ENCODE results near the gene TMEM108.

The TMEM108 gene

GRCh38 chr3:133121450-133121849 lies 83.3 kb downstream of the TMEM108 start:
- FAIRE-seq = no peak

- no peak for FAIRE-seq
Observed at GRCh38 chr3:133123636-133124035, 85.4 kb downstream of the TMEM108 start.

- no peak for FAIRE-seq
Observed at GRCh38 chr3:133124511-133124910, 86.3 kb downstream of the TMEM108 start.

DNA sequence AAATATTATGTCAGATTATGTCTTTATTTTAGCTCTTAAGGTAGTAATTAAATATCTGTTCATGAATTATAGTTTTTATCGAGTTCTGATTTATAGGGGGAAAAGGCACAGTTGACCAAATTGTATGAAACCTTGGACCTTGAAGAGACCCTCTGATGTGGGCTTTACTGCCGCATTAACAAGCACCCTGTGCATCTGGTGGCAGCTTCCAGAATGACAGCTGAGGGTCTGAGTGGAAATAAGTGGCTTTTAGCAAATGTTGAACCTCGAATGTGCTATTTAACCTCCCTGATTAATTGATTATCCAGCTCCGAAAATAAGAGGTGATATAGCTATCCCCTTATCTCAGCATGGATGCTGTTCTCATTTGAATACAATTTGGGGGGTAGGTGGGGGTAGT lies 87.0 kb downstream of the TMEM108 start:
- no peak for FAIRE-seq

DNA sequence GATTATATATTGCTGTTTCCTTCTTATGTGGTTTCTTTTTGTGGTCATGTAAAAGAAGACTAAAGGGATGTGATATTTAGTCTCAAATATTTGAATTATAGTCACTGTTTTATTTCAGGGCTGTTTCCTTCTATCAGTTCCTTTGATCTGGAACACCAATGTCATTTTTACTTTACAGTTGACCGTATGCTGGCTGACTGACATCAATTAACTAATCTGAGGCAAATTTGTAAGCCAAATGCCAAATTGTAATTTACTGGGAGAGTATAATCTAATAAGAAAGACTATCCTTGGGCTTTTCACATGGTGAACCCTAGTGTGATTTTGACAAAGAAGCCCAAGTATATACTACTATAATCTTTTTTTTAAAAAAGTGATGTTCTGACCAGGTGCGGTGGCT lies 87.6 kb downstream of the TMEM108 start:
- FAIRE-seq = no peak

DNA sequence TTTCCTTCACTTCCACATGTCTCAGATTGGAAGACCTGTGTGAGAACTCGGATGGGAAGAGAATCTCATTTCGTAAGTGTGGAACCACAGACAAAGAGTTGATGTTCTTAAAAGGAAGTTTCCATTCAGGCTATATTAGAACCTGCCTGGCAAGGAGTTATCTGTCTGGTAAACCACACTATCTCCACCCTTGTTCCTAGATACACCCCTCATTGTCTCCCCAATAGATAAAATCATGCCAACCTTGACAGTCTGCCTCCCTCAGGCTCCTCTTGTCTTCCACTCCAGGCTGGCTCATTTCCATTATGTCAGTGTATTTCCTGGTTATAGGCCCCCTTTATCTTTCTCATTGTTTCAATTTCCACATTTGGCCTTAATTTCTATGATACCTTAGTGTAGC lies 89.2 kb downstream of the TMEM108 start:
- FAIRE-seq = no peak

GRCh38 chr3:133130168-133130567 lies 92.0 kb downstream of the TMEM108 start:
- no peak for FAIRE-seq

DNA sequence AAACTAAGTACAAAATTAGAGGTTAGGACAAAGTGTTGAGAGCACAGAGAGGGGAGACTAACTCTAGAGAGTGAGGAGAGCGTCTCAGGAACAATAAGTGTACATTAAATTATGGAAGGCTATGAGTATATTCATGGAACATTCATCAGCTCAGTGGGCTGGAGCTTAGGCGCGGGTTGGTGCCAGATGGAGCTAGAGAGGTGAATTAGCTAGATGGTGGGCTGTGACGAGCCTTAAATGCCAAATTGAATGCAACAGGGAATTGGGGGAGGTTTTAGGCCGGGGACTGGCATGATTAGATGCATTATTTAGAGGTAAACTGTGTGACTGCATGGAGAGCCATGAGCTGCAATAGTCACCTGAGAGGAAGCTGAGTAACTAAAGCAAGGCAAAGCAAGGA lies 97.1 kb downstream of the TMEM108 start:
- FAIRE-seq = no peak

DNA sequence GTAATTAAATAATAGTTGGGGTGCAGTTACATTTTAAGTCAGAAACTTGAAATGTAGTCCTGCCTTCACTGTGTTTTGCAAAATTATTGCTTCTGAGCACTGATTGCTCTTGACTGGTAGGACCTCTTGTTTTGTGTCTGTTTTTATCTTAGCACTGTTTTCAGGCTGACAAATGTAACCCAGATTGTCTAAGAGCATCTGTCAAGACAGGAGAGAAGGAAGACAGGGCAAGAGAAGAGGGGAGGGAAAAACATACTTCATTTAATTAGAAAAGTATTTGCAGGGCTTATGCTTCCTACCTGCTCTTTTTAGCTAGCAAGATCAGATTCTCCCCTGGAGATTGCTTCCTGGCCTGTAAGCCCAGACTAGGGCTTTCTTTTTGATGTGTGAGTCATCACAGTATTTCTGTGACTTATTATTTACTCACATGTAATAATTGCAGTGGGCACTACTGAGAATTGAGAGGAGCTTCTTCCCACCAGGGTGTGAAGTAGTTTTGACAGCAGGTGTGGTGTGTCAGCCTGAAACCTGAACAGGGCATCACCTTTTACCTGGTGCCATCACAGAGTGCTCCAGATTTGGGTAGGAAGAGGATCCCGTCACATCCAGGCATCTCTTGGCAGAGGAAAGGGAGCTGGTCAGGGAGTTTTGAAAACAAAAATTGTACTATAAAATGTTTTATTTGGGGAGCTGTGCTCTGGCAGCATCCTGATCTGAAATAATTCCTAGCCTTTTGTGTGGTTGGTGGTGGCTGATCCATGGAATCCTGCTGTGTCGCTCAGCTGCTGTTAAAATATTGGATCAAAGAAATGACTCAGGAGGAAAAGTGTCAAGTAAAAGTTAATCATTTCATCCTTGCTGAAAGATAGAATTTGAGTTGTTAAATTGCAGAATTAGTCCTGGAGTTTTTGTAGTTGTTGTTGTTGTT lies 98.2 kb downstream of the TMEM108 start:
- FAIRE-seq = peak; percentile 77

DNA sequence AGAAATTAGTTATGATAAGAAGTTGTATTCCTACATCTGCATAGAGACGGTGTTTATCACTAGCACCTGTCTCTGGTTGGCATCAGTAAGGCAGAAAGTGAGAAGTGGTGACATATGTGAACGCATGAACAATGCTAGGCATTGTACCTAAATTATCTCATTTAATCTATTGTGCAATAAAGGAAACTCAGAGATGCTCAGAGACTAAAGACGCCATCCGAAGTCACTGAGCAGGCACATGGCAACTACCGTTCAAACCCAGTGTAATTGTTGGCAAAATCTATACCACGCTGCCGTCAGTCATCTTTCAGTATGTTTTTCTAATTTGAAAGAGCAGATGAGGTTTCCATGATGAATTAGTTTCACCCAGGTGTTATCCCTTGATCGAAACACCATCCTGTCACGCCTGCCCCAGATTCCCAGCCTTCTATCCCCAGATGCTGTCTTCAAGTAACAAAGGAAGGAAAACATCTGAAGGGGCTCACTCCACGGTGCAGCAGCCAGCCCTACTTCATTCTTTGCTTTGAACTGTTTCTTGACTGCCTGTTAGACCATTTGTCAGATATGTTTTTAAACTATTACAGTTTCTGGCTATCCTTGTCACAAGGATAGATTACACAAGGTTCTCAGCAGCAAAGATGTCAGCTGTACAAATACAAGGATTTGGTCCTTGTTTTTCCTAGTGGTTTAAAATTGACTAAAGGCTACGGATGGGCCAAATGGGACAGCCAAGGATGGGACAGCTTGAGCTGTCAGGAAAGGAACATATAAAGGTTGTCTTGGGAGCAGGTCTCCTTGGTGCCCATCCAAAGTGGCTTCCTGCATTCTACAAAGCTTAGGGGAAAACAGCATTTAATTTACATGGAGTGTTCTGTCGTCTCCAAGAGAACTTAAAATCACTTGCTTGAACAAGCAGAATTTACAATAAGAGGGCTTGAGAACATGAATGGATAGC lies 99.1 kb downstream of the TMEM108 start:
- no peak for FAIRE-seq

GRCh38 chr3:133138017-133138416 lies 99.8 kb downstream of the TMEM108 start:
- no peak for FAIRE-seq

DNA sequence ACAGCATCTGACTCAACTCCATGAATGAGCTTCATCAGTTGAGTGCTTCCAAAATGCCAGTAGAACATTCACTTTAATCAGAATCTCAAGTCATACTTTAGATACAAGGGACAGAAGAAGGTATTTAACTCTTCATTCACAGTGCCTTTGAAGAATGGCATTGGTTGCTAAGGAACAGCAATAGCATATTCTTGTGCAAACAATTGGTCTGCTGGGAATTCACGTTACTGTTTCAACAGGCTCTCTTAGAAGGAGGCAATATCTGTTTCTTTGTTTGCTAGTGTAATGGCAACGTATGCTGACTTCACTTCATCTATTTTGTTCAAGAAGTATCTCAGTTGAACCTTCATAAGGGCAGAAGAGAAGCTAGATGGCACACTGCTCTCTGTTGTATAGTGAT lies 113.9 kb downstream of the TMEM108 start:
- FAIRE-seq = peak; percentile 97

- FAIRE-seq = no peak
Observed at GRCh38 chr3:133152681-133153220, 114.6 kb downstream of the TMEM108 start.

DNA sequence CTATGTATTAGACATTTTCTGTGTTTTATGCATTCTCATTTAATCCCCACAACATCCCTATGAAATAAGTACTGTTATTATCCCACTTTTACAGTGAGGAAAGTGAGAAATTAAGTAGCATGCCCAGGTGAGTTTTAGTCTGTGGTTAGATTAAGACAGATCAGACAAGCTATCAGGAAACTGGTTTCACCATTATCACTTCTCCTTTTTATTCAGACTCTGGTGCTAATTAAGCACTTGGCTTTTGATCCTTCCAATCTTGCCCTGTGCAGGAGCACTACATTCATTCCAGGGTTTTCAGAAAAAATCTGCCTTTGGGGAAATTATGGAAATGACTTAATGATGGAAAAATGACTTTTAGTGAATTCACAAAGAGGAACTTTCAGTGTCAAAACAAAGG lies 115.2 kb downstream of the TMEM108 start:
- no peak for FAIRE-seq

DNA sequence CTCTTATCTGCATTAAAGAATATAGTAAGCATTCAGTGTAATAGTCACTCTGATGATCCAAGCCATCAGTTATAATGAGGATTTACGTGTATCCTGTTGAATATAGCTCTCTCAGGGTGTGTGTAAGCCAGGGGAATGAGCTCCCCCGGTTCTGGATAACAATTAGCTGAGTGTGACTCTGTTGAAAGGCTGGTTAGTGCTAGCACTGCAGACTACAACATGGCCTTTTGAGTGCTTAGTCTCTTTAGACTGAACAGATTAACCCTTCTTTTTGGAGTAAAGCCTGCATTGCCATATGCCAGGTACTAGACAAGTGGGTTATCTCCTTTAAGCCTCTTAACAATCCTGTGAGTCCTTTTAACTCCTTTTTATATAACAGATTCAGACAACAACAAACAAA lies 119.5 kb downstream of the TMEM108 start:
- FAIRE-seq = no peak

DNA sequence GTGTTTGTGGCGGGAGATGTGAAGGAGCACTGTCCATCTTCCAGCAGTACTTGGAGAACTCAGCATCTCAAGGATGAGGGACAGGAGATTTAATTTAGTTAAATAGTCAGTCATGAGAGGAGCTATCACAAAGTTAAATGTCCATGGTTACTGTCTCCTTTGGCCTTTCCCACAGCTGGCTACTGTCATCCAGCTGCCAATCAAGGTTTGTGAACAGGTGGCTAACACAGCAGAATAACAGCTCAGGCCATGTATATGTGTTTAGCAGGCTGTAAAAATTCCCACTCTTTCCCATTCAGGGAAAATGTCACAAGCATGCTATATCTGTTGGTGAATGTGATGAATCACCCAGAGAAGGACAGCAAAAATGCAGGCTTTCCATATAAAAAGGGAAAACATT lies 120.5 kb downstream of the TMEM108 start:
- no peak for FAIRE-seq

- no peak for FAIRE-seq
Observed at GRCh38 chr3:133159498-133160475, 121.6 kb downstream of the TMEM108 start.

DNA sequence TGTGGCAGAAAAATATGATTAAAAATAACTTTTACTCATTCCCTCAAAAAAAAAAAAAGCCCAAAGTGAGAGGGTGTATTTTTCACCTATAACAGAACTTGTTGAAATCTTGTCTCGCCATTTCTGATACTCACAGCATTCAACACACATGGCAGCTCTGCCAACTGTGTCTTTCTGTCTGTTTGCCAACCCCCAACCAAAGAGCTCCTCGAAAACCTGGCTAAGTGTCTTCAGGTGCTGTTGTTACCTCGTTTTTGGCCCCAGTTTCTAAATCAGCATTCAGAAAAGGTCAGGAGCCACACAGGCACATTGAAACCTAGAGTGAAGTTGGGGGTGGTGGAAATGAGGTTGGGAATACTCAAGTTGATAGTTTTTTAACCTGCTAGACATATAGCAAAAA lies 123.5 kb downstream of the TMEM108 start:
- no peak for FAIRE-seq

DNA sequence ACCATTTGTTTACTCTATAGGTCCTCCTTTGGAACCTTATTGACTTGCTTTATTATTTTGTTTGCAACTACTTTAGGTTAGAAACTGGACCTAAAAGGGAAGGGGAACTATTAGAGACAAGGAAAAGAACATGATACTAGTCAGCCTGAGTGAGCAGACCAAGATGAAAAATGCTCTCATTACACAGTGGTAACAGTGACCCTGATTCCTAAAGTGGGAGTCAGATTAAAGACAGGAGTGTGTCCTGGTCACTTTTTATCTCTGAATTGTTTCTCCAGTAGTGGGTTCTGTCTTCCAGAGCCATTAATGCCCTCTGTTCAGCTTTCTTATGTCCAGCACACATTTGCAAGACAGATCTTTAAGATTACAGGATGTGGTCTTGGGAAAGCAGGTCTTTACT lies 124.1 kb downstream of the TMEM108 start:
- no peak for FAIRE-seq

GRCh38 chr3:133162670-133163305 lies 124.6 kb downstream of the TMEM108 start:
- no peak for FAIRE-seq

DNA sequence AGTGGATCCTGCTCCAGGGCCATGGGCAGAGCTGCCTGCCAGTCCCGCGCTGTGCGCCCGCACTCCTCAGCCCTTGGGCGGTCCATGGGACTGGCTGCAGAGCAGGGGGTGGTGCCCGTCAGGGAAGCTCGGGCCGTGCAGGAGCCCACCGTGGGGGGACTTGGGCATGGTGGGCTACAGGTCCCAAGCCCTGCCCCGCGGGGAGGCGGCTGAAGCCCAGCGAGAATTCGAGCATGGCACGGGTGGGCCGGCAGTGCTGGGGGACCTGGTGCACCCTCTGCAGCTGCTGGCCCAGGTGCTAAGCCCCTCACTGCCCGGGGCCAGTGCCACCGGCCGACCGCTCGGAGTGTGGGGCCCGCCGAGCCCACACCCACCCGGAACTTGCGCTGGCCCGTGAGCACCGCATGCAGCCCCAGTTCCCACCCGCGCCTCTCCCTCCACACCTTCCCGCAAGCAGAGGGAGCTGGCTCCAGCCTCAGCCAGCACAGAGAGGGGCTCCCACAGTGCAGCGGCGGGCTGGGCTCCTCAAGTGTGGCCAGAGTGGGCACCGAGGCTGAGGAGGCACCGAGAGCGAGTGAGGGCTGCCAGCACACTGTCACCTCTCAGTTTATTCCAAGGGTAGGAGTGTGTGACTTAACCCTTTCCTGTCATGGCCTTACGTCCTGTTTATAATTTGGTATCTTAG lies 129.3 kb downstream of the TMEM108 start:
- no peak for FAIRE-seq
